ENCODE measurements around the gene CNTLN.

GRCh38 chr9:17509151-17509550 is 374.3 kb downstream of the CNTLN start:
- TF ChIP-seq, protein P1, sequence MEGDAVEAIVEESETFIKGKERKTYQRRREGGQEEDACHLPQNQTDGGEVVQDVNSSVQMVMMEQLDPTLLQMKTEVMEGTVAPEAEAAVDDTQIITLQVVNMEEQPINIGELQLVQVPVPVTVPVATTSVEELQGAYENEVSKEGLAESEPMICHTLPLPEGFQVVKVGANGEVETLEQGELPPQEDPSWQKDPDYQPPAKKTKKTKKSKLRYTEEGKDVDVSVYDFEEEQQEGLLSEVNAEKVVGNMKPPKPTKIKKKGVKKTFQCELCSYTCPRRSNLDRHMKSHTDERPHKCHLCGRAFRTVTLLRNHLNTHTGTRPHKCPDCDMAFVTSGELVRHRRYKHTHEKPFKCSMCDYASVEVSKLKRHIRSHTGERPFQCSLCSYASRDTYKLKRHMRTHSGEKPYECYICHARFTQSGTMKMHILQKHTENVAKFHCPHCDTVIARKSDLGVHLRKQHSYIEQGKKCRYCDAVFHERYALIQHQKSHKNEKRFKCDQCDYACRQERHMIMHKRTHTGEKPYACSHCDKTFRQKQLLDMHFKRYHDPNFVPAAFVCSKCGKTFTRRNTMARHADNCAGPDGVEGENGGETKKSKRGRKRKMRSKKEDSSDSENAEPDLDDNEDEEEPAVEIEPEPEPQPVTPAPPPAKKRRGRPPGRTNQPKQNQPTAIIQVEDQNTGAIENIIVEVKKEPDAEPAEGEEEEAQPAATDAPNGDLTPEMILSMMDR (IDR thresholded peaks at IDR 0.05) = no peak
- TF ChIP-seq EP300 (IDR thresholded peaks at IDR 0.05) = no peak

Measured in suprapubic skin (tissue), 3 donors.